Rectal smooth muscle tissue (tissue), 1 donor: Measurements from ENCODE around the gene CFAP54.
A peak's percentile ranks its signal among the peaks of the same experiment; 100 is the strongest.

ENCODE experiments used
- H3K27ac ChIP-seq: one replicate; pipeline ENCODE4 v1.7.0; 2013; ENCODE audit warnings: low read depth, low read length, inconsistent platforms
- H3K27me3 ChIP-seq: one replicate; pipeline ENCODE4 v1.7.0; 2013; ENCODE audit warnings: low read length; ENCODE audit not compliant: control insufficient read depth, insufficient read depth
- H3K36me3 ChIP-seq: one replicate; pipeline ENCODE4 v1.7.0; 2013; ENCODE audit warnings: low read length; ENCODE audit not compliant: control insufficient read depth, insufficient read depth
- H3K4me1 ChIP-seq: one replicate; pipeline ENCODE4 v1.7.0; 2013; ENCODE audit warnings: low read length; ENCODE audit not compliant: control insufficient read depth, insufficient read depth
- H3K4me3 ChIP-seq: one replicate; pipeline ENCODE4 v1.7.0; 2013; ENCODE audit warnings: low read length
- H3K9ac ChIP-seq: one replicate; pipeline ENCODE4 v1.7.0; 2013; ENCODE audit warnings: low read length

CFAP54 gene

GRCh38 chr12:96879301-96879700 is 389.9 kb downstream of the CFAP54 start:
- Histone ChIP-seq H3K36me3 (no peaks in the 10 kb centered on the region), H3K4me3 (no peak overlapping the region)

DNA sequence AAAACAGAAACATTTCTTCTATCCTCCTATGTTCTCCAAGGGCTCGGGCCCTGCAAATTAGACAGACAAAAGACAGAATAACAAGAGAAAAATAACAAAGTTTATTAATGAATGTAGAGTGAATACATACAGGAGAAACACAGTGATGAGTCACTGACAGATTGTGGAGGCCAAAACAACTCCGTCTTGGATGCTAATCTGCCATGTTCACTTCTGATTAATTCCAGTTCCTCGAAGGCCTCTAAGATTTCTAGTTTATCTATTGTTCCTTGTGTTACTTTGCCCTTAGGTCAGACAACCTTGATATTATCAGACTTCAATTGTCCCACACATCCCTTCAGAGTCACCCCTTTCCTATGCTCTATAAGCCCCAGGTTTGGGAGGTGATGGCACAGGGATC is 390.8 kb downstream of the CFAP54 start:
- no peak overlapping the region for H3K27ac ChIP-seq
- H3K4me3 ChIP-seq = no peak overlapping the region
- no peaks in the 10 kb centered on the region for H3K36me3 ChIP-seq
- H3K9ac ChIP-seq = no peak overlapping the region
- no peaks in the 10 kb centered on the region for H3K4me1 ChIP-seq
- H3K27me3 ChIP-seq = no peaks in the 10 kb centered on the region

More at GRCh38 chr12:96879301-96879700, 389.9 kb downstream of the CFAP54 start:
- no peak overlapping the region for H3K27ac ChIP-seq
- H3K4me1 ChIP-seq = no peaks in the 10 kb centered on the region
- H3K27me3 ChIP-seq = no peaks in the 10 kb centered on the region
- no peak overlapping the region for H3K9ac ChIP-seq

GRCh38 chr12:96881608-96882007 is 392.2 kb downstream of the CFAP54 start:
- H3K27me3 ChIP-seq = no peaks in the 10 kb centered on the region
- H3K27ac ChIP-seq = no peak overlapping the region
- no peaks in the 10 kb centered on the region for H3K36me3 ChIP-seq
- no peak overlapping the region for H3K4me3 ChIP-seq
- no peaks in the 10 kb centered on the region for H3K4me1 ChIP-seq
- H3K9ac ChIP-seq = no peak overlapping the region

DNA sequence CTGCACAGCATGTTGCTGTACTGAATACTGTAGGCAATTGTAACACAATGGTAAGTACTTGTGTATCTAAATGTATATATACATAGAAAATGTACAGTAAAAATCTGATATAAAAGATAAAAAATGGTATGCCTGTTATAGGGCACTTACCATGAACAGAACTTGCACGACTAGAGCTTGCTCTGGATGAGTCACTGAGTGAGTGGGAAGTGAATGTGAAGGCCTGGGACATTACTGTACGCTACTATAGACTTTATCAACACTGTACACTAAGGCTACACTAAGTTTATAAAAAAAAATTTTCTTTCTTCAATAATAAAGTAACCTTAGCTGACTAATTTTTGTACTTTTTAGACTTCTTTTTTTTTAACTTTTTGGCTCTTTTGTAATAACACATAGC is 393.5 kb downstream of the CFAP54 start:
- Histone ChIP-seq H3K27ac (no peak overlapping the region), H3K27me3 (no peaks in the 10 kb centered on the region), H3K4me3 (no peak overlapping the region), H3K4me1 (no peaks in the 10 kb centered on the region), H3K36me3 (no peaks in the 10 kb centered on the region), H3K9ac (no peak overlapping the region)

DNA sequence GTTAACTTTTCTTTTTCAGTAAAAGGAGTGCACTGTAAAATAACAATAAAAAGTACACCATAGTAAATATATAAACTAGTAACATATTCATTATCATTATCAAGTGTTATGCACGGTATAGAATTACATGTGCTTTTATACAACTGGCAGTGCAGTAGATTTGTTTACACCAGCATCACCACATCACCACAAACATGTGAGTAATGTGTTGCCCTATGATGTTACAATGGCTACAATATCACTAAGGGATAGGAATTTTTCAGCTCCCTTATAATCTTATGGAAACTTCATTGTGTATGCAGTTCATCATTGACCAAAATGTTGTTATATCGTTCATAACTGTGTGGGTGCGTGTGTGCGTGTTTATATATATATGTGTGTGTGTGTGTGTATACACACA is 394.2 kb downstream of the CFAP54 start:
- H3K36me3 ChIP-seq = no peaks in the 10 kb centered on the region
- no peaks in the 10 kb centered on the region for H3K4me1 ChIP-seq
- no peak overlapping the region for H3K9ac ChIP-seq

GRCh38 chr12:96886998-96887677 is 397.8 kb downstream of the CFAP54 start:
- no peak overlapping the region for H3K9ac ChIP-seq

More for the DNA sequence above, 394.2 kb downstream of the CFAP54 start:
- H3K27ac ChIP-seq = no peak overlapping the region
- H3K27me3 ChIP-seq = no peaks in the 10 kb centered on the region
- H3K4me3 ChIP-seq = no peak overlapping the region

DNA sequence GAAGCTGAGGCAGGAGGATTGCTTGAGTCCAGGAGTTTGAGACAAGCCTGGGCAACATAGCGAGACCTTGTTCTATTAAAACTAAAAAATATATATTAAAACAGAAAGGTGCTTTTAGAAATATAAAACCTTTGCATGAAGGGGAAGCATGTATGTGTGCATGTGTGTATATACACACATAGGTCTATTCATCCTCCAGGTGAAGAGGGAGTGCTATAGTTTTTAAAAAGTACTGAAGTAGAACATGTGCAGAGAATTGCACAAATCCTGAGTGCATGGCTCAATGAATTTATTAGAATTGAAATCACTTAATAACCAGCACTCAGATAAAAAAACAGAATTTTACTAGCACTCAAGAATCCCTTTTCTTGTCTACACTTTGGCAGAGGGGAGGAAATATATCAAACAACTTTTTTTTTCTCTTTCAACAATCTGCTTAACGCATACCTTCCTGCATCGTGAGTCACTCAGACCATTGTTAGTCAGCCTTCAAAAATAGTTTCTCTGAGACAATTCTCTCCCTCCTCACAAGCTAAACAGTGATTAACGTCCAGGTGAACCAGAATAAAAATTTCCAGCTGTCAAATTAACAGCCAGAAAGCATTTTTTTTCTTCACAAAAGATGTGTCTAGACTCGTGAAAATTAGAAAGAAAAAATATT is 400.0 kb downstream of the CFAP54 start:
- Histone ChIP-seq H3K27me3 (no peaks in the 10 kb centered on the region), H3K36me3 (no peaks in the 10 kb centered on the region), H3K4me1 (peaks cover 6% of the 10 kb centered on the region), H3K27ac (no peak overlapping the region), H3K4me3 (no peak overlapping the region), H3K9ac (no peak overlapping the region)

More at GRCh38 chr12:96886998-96887677, 397.8 kb downstream of the CFAP54 start:
- Histone ChIP-seq H3K27me3 (no peaks in the 10 kb centered on the region), H3K4me3 (no peak overlapping the region), H3K4me1 (peaks cover 6% of the 10 kb centered on the region), H3K36me3 (no peaks in the 10 kb centered on the region), H3K27ac (no peak overlapping the region)

DNA sequence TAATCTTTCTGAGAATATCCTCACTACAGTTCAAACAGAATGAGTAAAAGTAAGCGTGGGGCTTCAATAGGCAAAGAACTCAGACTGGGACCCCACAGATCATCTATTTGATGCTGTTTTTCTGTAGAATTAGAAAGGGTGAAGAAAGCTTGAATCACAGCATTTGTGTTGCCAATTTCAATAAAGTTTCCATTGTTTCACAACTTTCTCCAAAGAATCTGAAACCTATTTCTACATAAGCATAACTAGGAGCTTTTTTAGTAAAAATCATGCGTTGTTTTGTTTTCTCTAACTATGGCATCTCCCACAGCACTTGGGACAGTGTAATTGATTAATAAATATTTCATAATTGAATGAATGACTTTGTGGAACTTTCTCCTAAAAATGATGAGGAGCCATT is 401.0 kb downstream of the CFAP54 start:
- peaks cover 6% of the 10 kb centered on the region for H3K4me1 ChIP-seq
- H3K36me3 ChIP-seq = no peaks in the 10 kb centered on the region
- no peak overlapping the region for H3K4me3 ChIP-seq
- H3K27ac ChIP-seq = no peak overlapping the region
- no peaks in the 10 kb centered on the region for H3K27me3 ChIP-seq
- no peak overlapping the region for H3K9ac ChIP-seq

GRCh38 chr12:96892104-96892503 is 402.7 kb downstream of the CFAP54 start:
- H3K36me3 ChIP-seq = no peaks in the 10 kb centered on the region
- H3K4me3 ChIP-seq = no peak overlapping the region
- H3K27ac ChIP-seq = no peak overlapping the region
- H3K9ac ChIP-seq = no peak overlapping the region
- no peaks in the 10 kb centered on the region for H3K27me3 ChIP-seq
- H3K4me1 ChIP-seq = peaks cover 6% of the 10 kb centered on the region

- H3K27ac ChIP-seq = no peak overlapping the region
- H3K27me3 ChIP-seq = no peaks in the 10 kb centered on the region
- H3K4me3 ChIP-seq = no peak overlapping the region
- H3K4me1 ChIP-seq = no peaks in the 10 kb centered on the region
- H3K9ac ChIP-seq = no peak overlapping the region
- no peaks in the 10 kb centered on the region for H3K36me3 ChIP-seq
Observed at GRCh38 chr12:96897421-96897820, 408.0 kb downstream of the CFAP54 start.

GRCh38 chr12:96901175-96901574 is 411.8 kb downstream of the CFAP54 start:
- H3K9ac ChIP-seq = no peak overlapping the region
- H3K36me3 ChIP-seq = no peaks in the 10 kb centered on the region
- no peaks in the 10 kb centered on the region for H3K27me3 ChIP-seq
- H3K4me3 ChIP-seq = no peak overlapping the region
- no peaks in the 10 kb centered on the region for H3K4me1 ChIP-seq
- H3K27ac ChIP-seq = no peak overlapping the region

- H3K27ac ChIP-seq = no peak overlapping the region
Observed at GRCh38 chr12:96902076-96902475, 412.7 kb downstream of the CFAP54 start.

GRCh38 chr12:96906498-96906848 is 417.1 kb downstream of the CFAP54 start:
- peak overlapping the region; percentile 47 for H3K9ac ChIP-seq
- no peaks in the 10 kb centered on the region for H3K36me3 ChIP-seq
- H3K4me1 ChIP-seq = peaks cover 6% of the 10 kb centered on the region
- peak overlapping the region; percentile 81 for H3K4me3 ChIP-seq
- H3K27ac ChIP-seq = peak overlapping the region; percentile 78
- H3K27me3 ChIP-seq = no peaks in the 10 kb centered on the region

More at GRCh38 chr12:96902076-96902475, 412.7 kb downstream of the CFAP54 start:
- H3K4me1 ChIP-seq = no peaks in the 10 kb centered on the region
- no peak overlapping the region for H3K9ac ChIP-seq
- no peak overlapping the region for H3K4me3 ChIP-seq
- no peaks in the 10 kb centered on the region for H3K27me3 ChIP-seq
- no peaks in the 10 kb centered on the region for H3K36me3 ChIP-seq
